Activated CD4-positive, alpha-beta T cell treated with anti-CD3 and anti-CD28 coated beads, Interleukin-2, amount 50 U/mL, for 4 hours (primary cell): ENCODE results near the gene SAMD11.

Experiments
- DNase-seq, 2 experiments: peaks; one replicate each; pipeline ENCODE4 v3.0.0-alpha.2; 2020

The SAMD11 gene

DNA sequence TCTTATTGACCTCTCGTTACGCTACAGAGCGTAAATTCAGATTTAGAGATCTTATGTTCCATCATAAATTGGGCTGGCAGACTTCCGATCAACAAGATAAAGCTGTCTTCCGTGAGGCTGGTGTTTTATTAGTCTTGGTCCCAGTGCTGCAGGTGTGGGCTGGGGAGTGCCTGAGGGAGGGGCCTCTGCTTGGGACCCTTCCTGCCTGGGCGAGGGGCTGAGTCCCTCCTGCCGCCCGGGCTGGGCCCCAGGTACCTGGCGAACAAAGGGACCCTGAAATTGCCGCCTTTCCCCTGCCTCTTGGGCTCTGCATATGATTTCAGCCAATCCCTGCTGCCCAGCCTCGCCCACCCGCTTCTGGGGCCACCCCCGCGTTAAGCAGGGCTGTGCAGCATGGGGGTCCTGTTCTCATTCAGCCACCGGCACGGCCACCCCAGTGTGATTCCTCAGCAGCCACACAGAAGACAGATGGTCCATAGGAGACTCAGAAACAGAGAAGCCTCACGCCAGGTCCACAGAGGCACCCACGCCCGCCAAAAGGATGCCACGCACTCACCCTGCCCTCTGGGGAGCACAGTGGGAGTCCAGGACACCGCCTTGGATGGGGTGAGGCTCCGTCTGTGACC, 6.1 kb upstream of the SAMD11 start:
- DNase-seq = no peak

DNA sequence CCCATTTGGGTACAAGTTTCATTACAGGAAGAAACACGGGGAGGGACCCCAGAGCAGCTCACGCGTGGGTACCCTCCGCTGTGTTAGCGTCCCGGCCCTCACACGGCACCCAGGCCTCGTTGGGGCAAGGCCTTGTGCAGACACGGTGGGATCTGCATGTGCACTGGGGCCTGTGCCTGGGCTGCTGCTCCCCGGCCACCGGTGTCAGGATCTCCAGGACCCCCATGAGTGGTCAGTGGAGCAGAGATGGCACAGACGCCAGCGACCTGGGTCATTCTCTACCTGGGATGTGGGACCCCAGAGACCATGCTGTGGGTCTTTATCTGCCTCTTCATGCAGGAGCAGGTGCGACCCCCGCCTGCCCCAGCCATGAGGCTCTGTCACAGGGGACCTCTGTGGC, 5.4 kb upstream of the SAMD11 start:
- DNase-seq = no peak

DNA sequence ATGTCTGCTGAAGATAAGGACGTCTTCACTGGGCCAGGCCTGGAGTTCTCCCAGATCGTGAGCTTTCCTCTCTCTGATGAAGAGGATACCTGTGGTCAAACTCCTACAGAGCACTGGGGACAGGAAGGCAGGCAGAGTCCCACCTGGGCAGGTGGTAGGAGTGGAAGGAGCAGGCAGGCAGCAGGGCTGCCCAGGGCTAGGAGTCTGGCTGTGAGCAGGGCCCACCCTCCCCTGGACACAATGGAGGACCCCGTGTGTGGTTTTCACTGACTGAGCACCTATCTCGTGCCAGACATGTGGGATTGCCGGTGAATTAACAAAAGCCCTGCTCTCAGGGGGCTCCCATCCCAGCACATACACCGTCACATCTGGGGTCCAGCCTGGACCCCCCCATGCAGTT, 4.9 kb upstream of the SAMD11 start:
- DNase-seq = no peak

DNA sequence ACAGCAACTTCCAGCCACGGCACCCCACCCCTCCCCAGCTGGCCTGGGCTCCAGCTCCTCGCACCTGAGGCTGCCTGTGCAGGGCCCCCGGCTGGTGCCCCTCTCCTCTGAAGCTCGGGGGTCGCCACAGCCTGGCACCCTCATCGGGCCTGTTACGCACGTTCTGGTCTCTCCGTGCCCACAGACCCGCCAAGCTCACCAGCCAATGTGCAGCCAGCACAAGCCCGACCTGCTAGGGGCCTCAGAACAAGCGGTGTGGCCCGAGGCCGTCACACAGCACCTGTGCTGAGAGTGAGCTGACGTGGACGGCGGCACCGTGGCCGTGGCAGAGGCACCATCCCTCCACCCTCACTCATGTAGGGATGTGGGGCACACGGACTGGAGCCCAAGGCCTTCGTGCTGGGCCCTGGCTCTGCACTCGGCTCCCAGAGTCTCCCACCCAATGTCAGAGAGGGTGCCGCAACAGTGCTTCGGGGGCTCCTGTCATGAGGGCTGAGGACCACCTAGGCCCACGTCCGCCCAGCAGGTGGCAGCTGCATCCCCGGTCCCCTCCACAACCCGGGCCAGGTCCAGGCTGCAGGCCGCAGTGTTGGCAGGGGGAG, 4.4 kb upstream of the SAMD11 start:
- no peak for DNase-seq

DNA sequence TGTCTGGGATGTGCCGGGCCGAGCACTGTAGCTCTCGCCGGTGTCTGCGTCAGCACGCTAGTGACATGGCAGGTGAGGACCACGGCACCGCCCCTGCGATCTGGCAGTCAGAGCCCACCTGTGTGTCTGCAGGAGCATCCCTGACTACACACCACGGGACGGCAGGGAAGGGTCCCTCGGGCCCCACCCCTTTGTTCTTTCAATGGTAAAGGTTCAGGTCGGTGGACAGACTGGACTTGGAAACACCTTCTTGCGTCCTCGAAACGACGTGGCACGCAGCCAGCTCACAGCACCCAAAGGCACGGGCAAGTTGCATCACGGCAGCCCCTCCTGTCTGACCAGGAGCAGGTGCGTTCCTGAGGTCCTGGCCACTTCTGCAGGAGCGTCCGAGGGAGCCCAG, 3.7 kb upstream of the SAMD11 start:
- no peak for DNase-seq

DNA sequence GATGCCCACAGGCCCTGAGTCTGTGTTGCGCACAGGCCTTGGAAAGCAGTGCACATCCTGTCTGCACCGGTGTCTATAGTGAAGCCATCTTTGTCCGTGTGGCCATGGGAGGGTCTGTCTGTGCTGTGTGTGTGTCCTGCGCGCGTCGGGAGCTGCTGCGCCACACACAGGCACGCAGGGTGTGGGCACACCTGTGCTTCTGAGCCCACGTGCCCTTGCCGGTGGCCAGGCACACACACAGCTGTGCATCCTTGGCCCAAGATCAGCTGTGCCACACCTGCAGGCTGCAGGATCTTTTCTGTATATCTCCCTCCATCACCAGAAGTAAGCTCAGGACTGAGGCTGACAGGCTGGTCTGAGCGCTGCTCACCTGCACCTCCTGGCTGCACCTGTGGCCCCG, 3.2 kb upstream of the SAMD11 start:
- DNase-seq = no peak

DNA sequence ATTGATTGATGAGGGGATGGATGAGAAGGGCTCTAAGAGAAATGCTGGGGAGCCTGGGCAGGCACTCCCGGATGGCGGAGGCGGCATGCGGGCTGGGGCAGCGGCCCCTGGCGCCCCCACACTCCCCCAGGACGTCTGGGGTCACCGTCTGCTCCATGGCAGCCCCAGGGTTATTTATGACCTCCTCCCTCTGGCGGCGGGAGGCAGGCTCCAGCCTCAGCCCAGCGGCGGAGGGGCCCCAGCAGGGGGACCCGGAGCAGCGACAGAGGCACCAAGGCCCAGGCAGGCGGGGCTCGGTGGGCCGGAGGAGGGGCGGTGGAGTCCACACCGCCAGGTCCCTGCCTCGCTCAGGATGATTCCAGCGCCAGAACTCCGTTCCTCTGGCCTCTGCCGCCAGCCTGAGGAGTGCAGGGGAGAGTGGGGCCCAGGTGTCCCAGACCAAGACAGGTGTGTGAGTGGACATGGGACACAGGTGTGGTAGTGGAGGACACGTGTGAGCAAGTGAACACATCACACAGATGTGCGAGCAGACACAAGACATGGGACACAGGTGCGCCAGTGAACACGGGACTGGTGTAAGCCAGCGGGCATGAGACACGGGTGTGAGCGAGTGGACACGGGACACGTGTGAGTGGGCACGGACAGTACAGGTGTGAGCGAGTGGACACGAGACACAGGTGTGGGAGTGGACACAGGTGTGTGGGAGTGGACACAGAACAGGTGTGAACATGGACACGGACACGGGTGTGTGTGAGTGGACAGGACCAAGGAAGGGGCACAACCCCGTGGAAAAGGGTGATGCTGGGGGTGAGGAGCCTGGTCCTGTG, 2.5 kb upstream of the SAMD11 start:
- DNase-seq = no peak

DNA sequence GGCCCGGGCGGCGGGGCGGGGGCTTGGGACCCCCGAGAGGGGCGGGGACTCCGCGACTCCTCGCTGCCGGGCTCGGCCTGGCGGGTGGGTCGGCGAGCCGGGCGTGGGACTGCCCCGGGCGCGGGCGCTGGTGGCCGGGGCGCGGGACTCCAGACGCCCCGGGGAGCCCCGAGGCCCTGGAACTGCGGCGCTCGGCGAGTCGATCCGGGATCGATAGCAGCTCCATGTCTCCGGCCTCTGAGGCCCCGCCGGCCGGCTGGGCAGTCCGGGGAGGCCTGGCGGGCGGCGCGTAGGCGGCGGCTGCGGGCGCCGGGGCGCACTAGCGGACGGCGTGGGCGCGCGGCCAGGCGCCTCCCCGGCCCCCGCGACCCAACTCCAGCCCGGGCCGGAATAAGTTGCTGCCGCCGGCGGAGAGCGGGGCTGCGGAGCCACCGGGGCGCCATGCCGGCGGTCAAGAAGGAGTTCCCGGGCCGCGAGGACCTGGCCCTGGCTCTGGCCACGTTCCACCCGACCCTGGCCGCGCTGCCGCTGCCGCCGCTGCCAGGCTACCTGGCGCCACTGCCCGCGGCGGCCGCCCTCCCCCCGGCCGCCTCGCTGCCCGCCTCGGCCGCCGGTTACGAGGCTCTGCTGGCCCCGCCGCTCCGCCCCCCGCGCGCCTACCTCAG, 400 bp downstream of the SAMD11 start:
- DNase-seq = no peak

DNA sequence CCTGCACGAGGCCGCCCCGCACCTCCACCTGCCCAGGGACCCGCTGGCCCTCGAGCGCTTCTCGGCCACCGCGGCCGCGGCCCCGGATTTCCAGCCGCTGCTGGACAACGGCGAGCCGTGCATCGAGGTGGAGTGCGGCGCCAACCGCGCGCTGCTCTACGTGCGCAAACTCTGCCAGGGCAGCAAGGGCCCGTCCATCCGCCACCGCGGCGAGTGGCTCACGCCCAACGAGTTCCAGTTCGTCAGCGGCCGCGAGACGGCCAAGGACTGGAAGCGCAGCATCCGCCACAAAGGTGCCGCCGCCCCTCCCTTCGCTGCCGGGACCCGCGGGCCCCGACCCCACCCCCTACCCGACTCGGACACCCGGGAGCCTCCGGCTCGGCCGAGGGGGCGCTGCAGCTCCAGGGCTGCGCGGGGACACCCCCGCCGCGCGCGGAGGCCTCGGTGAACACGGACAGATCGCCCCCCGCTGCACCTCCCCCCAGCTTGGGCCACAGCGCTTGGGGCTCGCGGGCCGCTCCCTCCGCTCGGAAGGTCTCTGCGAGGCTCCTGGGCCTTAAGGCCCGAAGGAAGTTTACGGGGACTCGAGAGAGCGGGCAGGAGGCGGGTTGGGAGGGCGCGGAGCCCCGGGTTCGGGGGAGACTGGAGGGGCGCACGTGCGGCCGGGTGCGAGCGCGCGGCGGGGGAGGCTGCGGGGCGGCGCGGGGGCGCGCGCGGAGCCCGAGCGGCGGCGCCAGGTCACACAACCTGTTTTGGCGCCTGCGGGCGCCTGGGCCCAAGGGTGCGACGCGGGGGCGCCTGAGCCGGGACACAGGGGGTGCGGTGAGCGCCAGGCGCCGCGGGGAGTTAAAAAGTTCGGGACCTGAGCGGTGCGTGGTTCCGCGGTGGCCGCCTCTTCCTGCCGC, 1.2 kb downstream of the SAMD11 start:
- DNase-seq = no peak

DNA sequence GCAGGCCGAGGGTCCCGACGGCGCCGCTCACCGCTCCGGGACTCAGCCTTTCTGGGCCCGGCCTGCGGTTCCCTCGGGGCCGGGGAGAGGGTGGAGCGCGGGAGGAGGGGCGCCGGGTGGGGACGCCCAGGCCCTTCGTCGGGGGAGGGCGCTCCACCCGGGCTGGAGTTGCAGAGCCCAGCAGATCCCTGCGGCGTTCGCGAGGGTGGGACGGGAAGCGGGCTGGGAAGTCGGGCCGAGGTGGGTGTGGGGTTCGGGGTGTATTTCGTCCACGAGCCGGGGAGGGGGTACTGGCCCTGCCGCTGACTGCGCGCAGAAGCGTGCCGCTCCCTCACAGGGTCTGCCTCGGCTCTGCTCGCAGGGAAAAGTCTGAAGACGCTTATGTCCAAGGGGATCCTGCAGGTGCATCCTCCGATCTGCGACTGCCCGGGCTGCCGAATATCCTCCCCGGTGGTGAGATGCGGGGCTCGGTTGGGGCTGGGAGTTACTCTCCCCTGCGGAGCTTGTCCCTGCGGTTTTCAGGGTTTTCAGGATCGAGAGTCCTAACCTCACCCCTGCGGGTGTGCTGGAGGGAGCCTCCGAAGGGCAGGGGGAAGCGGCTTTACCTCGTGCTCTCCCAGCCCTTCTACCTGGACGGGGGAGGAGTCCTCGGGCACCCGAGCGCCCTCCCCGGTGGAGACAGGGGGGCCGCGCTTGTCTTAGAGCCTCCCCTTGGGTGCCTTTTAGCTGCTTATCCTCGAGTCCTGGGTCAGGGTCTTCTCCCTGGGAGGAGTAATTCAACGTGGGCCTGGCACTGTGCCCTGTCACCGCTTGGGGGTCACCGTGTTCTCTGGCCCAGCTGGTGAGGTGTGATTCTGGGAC, 2.1 kb downstream of the SAMD11 start:
- DNase-seq = no peak

DNA sequence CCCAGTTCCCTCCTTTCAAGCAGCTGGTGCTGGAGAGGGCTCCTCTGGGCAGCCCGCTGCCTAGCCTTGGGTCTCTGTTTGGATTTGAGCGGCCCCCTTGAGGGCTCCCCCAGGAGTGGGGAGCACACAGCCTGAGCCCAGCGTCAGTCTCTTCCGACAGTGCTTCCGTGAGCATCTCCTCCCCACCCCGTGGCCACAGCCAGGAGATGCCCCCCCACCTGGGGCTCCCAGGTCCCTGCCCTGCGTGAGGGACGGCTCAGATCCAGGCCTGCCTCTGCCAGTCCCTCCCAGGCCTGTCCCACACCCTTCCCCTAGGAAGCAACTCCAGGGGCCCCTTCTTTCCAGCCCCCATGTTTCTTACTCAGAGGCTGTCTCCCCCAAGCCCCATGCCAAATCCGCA, 3.5 kb downstream of the SAMD11 start:
- no peak for DNase-seq

DNA sequence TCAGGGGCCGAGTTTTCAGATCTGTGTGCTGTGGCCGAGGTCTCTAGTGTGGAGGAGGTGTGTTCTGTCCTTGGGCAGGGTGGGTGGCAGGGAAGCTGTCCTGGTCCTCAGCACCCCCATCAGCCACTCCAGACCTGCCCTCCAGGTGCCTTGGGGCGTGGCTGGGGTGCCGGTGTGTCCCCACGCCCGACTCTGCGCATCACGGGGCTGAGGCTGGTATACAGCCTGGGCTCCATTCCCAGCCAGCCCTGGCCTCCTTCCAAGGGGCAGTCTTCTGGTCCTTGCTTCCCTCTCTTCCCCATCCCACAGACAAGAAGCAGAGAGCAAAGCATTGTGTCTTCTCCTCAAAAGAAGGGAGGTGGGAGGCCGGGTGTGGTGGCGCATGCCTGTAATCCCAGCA, 4.0 kb downstream of the SAMD11 start:
- DNase-seq = no peak

DNA sequence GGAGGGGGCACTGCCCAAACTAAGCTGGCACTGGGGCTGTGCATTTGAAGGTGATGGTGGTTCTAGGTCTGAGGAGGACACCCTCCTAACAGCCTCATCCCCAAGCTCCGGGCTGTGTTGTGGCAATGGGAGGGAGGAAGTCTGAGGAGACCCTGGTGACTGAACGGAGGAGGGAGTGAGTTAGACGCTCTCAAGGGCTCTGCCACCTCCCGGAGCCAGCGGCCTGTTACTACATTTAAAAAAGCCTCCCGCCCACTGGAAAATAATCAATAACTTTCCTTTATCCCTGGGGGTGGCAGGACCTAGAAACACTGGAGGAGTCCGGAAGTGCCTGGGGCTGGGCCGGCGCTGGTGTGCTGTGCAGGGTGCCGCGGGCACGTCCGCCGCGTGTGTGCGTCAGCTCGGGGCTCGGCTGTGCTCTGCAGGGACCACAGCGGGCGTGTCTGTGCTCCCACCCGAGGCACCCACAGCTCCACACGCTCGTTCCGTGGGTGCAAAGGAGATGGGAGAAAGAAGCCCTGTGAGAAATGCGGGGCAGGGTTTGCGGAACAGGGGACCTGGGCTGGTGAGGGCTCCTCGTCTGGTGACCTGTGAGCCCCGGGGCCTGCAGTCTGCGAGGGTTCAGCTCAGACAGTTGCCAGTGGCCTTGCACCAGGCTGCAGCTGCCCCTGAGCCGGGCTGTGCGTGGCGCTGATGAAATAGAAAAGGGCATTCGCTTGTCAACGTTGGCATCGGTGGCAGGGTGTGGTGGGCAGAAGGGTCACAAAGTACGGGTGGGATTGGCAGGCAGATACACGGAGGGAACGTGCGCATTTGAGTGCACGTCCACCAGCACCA, 5.3 kb downstream of the SAMD11 start:
- DNase-seq = no peak

DNA sequence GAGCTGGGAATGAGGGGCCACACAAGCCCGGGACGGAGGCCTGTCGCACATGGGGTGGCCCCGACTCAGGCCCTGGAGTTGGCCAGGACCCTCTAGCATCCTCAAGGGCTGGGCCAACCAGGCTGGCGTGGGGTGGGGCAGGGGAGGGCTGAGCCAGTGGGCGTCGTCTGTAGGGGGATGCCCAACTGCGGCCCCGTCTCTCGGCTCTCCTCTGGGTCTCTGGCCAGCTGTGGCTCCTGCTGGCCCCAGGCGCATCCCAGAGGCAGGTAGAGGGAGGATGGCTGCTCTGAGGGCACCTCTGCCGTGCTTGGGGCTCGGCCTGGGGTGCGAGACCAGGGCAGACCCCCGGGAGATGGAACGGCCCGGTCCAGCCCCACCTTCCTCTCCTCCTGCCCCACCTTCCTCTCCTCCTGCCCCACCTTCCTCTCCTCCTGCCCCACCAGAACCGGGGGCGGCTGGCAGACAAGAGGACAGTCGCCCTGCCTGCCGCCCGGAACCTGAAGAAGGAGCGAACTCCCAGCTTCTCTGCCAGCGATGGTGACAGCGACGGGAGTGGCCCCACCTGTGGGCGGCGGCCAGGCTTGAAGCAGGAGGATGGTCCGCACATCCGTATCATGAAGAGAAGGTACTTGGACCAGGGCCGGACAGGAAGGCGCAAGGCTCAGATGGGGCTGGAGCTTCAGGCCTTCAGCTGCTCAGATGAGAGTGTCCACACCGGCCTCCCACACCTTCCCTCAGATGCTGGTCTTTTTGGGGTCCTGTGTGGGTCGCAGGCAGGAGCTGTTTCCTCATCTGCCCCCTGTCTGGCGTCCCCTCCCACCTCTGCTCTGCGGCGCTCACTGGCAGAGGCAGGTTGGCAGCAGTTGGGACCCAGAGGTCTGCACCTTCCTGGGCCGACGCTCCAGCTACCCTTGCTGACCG, 6.2 kb downstream of the SAMD11 start:
- DNase-seq = no peak

DNA sequence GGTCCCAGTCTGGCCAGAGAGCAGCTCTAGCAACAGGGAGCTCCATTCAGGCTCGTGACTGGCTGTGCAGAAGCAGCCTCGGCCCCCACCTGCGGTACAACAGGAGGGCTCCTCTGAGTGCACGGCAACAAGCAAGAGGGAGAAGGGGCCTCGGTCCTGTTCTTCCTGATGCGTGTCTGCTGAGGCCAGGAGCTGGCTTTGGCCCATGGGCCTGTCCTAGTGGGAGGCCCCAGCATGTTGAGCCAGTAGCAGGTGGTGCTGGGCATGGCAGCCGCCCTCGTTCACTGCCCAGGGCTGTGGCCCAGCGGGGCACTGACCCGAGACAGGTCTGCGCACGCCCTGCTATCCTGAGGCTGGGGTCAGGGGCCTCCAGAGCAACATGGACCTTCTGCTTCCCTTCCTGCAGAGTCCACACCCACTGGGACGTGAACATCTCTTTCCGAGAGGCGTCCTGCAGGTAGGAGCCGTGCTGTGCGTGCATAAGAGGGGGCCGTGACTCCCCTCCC, 7.0 kb downstream of the SAMD11 start:
- DNase-seq = no peak

DNA sequence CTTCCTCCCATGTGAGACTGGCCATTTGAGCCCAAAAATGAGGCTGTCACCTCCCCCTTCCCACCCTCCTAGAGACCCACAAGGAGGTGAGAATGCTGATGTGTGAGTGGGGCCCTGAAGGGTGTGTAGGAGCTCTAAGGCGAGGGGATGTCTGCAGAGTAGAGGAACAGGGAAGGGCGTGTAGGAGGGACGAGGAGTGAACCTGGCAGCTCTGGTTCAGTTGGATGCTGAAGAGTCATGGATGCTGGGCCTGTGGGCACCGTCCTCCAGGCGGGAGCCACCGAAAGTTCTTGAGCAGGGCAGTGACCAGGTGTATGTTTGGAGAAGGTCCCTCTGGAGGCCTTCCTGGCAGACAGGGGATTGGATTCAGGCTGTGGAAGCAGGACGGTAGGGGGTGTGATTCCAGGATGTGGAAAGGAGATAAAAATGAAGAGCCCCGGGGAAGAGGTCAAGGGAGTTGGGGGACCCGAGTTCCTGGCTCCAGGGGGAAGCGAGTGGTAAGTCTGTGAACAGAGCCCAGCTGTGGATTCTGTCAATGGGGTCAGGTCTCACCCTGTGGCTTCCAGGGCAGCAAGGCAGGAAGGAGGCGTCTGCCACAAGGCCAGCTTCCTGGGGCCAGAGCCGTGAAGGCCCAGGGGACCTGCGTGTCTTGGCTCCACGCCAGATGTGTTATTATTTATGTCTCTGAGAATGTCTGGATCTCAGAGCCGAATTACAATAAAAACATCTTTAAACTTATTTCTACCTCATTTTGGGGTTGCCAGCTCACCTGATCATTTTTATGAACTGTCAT, 7.9 kb downstream of the SAMD11 start:
- no peak for DNase-seq

DNA sequence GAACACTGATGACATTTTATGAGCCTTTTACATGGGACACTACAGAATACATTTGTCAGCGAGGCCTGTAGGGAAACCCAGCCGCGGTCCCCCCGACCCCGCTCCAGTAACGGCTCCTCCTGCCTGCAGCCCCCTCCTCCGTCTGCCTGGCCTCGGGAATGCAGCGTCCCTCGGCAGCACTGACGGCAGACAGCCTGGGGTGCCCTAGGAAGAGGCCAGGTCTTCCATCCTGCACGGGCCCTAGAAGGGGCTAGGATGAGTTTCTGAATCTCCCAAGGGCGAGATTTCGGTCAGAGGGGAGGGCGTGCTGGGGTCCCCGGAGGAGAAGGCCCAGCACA, 8.4 kb downstream of the SAMD11 start:
- no peak for DNase-seq

DNA sequence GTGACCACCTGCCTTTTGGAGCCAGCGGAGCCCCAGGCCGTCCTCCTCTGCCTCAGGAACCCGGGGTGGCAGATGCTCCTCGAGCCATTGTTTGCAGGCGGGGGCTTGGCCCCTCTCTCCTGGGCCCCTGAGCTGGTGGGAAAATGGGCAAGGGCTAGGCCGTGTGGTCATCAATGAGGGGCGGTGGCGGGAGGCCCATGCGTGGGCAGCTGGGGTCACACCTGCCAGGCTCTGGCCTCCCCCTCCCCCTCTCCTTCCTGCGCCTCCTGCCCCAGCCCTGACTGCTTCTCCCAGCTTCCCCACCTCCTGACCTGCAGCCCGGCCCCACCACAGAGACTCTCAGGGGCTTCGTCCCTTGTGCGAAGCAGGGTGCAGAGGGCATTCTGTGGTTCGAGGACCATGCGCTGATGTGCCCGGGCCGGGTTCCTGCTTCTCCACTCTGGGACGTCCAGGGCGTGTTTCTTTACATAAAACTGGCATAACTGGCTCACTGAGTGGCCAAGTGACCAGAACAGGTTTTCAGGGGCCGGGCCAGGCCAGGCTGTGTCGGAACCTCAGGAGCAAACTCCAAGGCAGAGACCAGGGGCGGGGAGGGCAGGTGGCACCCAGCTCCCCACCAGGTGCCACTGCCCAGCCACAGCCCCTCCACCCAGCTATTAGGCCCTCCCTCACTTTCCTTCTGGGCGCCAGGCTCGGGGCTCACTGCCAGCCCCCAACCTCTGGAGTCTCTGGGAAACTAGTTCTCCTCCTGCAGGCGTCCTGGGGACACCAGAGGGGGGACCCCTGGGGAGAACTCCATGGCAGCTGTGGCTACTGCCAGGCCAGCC, 9.3 kb downstream of the SAMD11 start:
- DNase-seq = no peak
